Measurements from ENCODE around the gene MAPK8IP1. TPM values are rescaled to one million over a fixed set of nuclear protein-coding genes. Genes with fewer than 3 reads are reported as not detected.

MAPK8IP1 gene
- polyA plus RNA-seq, 1 donor from 2014 or later, result 58.8 TPM

DNA sequence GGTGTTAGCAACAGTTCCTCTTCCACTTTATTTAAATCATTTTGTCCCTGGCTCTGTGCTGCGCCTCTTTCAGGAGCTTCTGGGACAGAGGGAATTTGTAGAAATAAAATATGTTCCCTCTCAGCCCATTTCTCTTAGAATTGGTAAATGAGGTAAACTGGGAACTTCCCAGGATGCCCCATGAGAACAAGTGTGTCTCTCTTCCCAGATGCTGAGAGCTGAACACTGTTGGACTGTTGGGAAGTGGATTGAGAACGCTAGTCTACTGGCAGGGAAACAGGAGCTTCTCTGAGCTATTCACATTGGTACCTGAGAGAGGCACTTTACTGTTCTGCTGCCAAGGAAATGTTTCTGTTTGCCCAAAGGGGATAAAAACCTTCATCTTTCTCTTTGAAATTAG is 34.2 kb upstream of the MAPK8IP1 start:
- Histone ChIP-seq H3K36me3 (ENCODE audit: insufficient read depth, low read length) (no peaks in the 10 kb centered on the region), H3K4me2 (ENCODE audit: low read length) (no peak overlapping the region), H3K79me2 (replicated peaks; ENCODE audit: insufficient read depth, low read length) (peaks cover 47% of the 10 kb centered on the region), H3K27me3 (ENCODE audit: insufficient read depth, low read depth, low read length) (peaks cover 2% of the 10 kb centered on the region), H3K9me2 (ENCODE audit: insufficient read depth, low read length) (no peaks in the 10 kb centered on the region), H3F3A (ENCODE audit: insufficient read depth, low read length, poor library complexity, severe bottlenecking) (no peaks in the 10 kb centered on the region), H3K4me3 (ENCODE audit: low read length) (no peak overlapping the region), H2AFZ (ENCODE audit: low read depth, low read length) (no peak overlapping the region), H4K20me1 (ENCODE audit: insufficient read depth) (no peaks in the 10 kb centered on the region), H3K27ac (ENCODE audit: low read length) (no peak overlapping the region), H3K9me3 (ENCODE audit: low read length) (no peaks in the 10 kb centered on the region), H3K9ac (ENCODE audit: low read length) (no peak overlapping the region)
- TF ChIP-seq MXI1 (conservative IDR thresholded peaks at IDR 0.05; ENCODE audit: poor library complexity, severe bottlenecking) (no peak), POLR2AphosphoS5 (IDR thresholded peaks at IDR 0.05) (no peak), SMC3 (conservative IDR thresholded peaks at IDR 0.05; ENCODE audit: poor library complexity) (no peak), EP300 (conservative IDR thresholded peaks at IDR 0.05; ENCODE audit: poor library complexity, severe bottlenecking) (no peak), RAD21 (conservative IDR thresholded peaks at IDR 0.05) (no peak), EZH2 (IDR thresholded peaks at IDR 0.05; ENCODE audit: borderline replicate concordance, insufficient read depth, low read length, poor library complexity, severe bottlenecking) (no peak), TAF1 (IDR thresholded peaks at IDR 0.05; ENCODE audit: low read depth) (no peak)
- TF ChIP-seq, protein P1, sequence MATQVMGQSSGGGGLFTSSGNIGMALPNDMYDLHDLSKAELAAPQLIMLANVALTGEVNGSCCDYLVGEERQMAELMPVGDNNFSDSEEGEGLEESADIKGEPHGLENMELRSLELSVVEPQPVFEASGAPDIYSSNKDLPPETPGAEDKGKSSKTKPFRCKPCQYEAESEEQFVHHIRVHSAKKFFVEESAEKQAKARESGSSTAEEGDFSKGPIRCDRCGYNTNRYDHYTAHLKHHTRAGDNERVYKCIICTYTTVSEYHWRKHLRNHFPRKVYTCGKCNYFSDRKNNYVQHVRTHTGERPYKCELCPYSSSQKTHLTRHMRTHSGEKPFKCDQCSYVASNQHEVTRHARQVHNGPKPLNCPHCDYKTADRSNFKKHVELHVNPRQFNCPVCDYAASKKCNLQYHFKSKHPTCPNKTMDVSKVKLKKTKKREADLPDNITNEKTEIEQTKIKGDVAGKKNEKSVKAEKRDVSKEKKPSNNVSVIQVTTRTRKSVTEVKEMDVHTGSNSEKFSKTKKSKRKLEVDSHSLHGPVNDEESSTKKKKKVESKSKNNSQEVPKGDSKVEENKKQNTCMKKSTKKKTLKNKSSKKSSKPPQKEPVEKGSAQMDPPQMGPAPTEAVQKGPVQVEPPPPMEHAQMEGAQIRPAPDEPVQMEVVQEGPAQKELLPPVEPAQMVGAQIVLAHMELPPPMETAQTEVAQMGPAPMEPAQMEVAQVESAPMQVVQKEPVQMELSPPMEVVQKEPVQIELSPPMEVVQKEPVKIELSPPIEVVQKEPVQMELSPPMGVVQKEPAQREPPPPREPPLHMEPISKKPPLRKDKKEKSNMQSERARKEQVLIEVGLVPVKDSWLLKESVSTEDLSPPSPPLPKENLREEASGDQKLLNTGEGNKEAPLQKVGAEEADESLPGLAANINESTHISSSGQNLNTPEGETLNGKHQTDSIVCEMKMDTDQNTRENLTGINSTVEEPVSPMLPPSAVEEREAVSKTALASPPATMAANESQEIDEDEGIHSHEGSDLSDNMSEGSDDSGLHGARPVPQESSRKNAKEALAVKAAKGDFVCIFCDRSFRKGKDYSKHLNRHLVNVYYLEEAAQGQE (IDR thresholded peaks at IDR 0.05; ENCODE audit: borderline replicate concordance), result no peak
- TF ChIP-seq, protein P2, sequence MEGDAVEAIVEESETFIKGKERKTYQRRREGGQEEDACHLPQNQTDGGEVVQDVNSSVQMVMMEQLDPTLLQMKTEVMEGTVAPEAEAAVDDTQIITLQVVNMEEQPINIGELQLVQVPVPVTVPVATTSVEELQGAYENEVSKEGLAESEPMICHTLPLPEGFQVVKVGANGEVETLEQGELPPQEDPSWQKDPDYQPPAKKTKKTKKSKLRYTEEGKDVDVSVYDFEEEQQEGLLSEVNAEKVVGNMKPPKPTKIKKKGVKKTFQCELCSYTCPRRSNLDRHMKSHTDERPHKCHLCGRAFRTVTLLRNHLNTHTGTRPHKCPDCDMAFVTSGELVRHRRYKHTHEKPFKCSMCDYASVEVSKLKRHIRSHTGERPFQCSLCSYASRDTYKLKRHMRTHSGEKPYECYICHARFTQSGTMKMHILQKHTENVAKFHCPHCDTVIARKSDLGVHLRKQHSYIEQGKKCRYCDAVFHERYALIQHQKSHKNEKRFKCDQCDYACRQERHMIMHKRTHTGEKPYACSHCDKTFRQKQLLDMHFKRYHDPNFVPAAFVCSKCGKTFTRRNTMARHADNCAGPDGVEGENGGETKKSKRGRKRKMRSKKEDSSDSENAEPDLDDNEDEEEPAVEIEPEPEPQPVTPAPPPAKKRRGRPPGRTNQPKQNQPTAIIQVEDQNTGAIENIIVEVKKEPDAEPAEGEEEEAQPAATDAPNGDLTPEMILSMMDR (IDR thresholded peaks at IDR 0.05; ENCODE audit: poor library complexity, severe bottlenecking), result no peak

DNA sequence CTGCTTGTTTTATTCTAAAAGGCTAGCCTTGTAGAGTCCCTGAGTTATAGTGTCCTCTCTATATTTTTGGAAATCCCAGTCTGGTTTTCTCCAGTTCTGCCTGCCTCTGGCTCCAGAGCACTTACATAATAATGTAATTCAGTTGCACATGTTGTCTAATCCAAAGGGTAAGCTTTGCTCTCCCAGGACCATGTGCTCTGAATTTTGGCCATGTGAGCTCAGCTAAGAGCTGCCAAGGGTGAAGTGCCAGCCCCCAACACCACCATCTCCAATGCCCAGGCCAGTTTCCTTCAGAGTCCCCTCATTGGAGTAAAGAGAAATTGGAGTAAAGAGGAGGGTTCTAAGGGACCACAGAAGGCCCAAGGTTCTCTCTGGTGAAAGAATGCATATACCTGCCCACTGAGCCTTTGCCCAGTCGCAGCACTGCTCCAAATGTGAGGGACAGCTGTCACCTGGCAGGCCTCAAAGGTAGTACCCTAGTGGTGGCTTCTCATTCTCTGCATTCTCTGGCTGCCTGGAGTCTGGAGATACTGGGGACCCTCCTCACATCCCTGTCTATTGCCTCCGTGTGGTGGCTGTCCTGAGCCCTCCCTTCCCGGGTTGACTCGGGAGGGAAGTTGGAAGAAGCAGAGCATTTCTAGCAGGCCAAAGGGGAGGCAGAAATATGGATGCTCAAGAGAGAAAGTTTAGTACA is 33.3 kb upstream of the MAPK8IP1 start:
- H3K79me2 ChIP-seq (replicated peaks; ENCODE audit: insufficient read depth, low read length), result peaks cover 47% of the 10 kb centered on the region
- no peak overlapping the region for H3K9ac ChIP-seq (ENCODE audit: low read length)

More for the DNA sequence above, 33.3 kb upstream of the MAPK8IP1 start:
- H3F3A ChIP-seq (ENCODE audit: insufficient read depth, low read length, poor library complexity, severe bottlenecking), result no peaks in the 10 kb centered on the region
- no peaks in the 10 kb centered on the region for H3K9me2 ChIP-seq (ENCODE audit: insufficient read depth, low read length)
- H3K4me2 ChIP-seq (ENCODE audit: low read length), result no peak overlapping the region
- no peaks in the 10 kb centered on the region for H3K36me3 ChIP-seq (ENCODE audit: insufficient read depth, low read length)
- no peak overlapping the region for H3K27ac ChIP-seq (ENCODE audit: low read length)
- H3K4me3 ChIP-seq (ENCODE audit: low read length), result no peak overlapping the region
- TF ChIP-seq TAF1 (IDR thresholded peaks at IDR 0.05; ENCODE audit: low read depth) (no peak), RAD21 (conservative IDR thresholded peaks at IDR 0.05) (no peak), POLR2AphosphoS5 (IDR thresholded peaks at IDR 0.05) (no peak), MXI1 (conservative IDR thresholded peaks at IDR 0.05; ENCODE audit: poor library complexity, severe bottlenecking) (no peak), EZH2 (IDR thresholded peaks at IDR 0.05; ENCODE audit: borderline replicate concordance, insufficient read depth, low read length, poor library complexity, severe bottlenecking) (no peak), SMC3 (conservative IDR thresholded peaks at IDR 0.05; ENCODE audit: poor library complexity) (no peak), EP300 (conservative IDR thresholded peaks at IDR 0.05; ENCODE audit: poor library complexity, severe bottlenecking) (no peak)
- TF ChIP-seq, protein P2 (IDR thresholded peaks at IDR 0.05; ENCODE audit: poor library complexity, severe bottlenecking), result no peak
- TF ChIP-seq, protein P1 (IDR thresholded peaks at IDR 0.05; ENCODE audit: borderline replicate concordance), result no peak
- H2AFZ ChIP-seq (ENCODE audit: low read depth, low read length), result no peak overlapping the region
- H4K20me1 ChIP-seq (ENCODE audit: insufficient read depth), result no peaks in the 10 kb centered on the region
- H3K9me3 ChIP-seq (ENCODE audit: low read length), result no peaks in the 10 kb centered on the region
- no peaks in the 10 kb centered on the region for H3K27me3 ChIP-seq (ENCODE audit: insufficient read depth, low read depth, low read length)
